ENCODE measurements around the gene RPGR. TPM values are rescaled to one million over a fixed set of nuclear protein-coding genes. Genes with fewer than 3 reads are reported as not detected.

RPGR gene
- total RNA-seq, 1 experiment from 2014 or later = 10.4 TPM

GRCh38 chrX:38320819-38321218 is 6.5 kb downstream of the RPGR start:
- no TSS peak for BruUV-seq (replicated peaks)
- ATAC-seq = no peak
- intact Hi-C loops (cut with micrococcal nuclease) = no loop called here

More at GRCh38 chrX:38320819-38321218, 6.5 kb downstream of the RPGR start:
- no peak for DNase-seq (ENCODE audit: low read depth, low spot score)
- no peaks in the 10 kb centered on the region for H3K9me3 ChIP-seq (ENCODE audit: control insufficient read depth in 1 of 2, insufficient read depth in 1 of 2, low read depth in 1 of 2, low read length in 2 of 2)
- CTCF ChIA-PET = no interaction called here
- H3K27ac ChIP-seq (ENCODE audit: low read depth, low read length) = no peak overlapping the region
- no peaks in the 10 kb centered on the region for H4K20me1 ChIP-seq (ENCODE audit: insufficient read depth)
- RAD21 ChIA-PET (ENCODE audit: low non-redundant PET in 1 of 2, low total read pairs in 2 of 2, uncharacterized antibody in 2 of 2, unreplicated experiment in 2 of 2) = no interaction called here
- peaks cover 9% of the 10 kb centered on the region; the same call in 1 of the 2 replicates for H3K79me2 ChIP-seq (ENCODE audit: insufficient read depth, low read length)
- POLR2A ChIA-PET = no interaction called here
- H3K36me3 ChIP-seq (ENCODE audit: control insufficient read depth in 1 of 2, insufficient read depth in 2 of 2, low read length in 2 of 2) = no peaks in the 10 kb centered on the region
- no peaks in the 10 kb centered on the region for H3K27me3 ChIP-seq (ENCODE audit: insufficient read depth, low read length)
- no peak overlapping the region for H2AFZ ChIP-seq (ENCODE audit: low read depth, low read length, poor library complexity, severe bottlenecking)
- no peak overlapping the region for H3K4me3 ChIP-seq (replicated peaks in 1 of 2; ENCODE audit: low read depth in 1 of 2, low read length in 2 of 2)
- H3K4me1 ChIP-seq (ENCODE audit: control insufficient read depth in 1 of 2, insufficient read depth in 2 of 2, low read length in 2 of 2) = no peaks in the 10 kb centered on the region
- H3K9me2 ChIP-seq (ENCODE audit: insufficient read depth) = no peaks in the 10 kb centered on the region
- H3K9ac ChIP-seq (ENCODE audit: low read length) = no peak overlapping the region
- TF ChIP-seq POLR2A (IDR thresholded peaks at IDR 0.05; ENCODE audit: borderline replicate concordance, extremely low read depth, insufficient read depth, insufficient read length) (no peak), RAD21 (IDR thresholded peaks at IDR 0.05; ENCODE audit: low read depth) (no peak), ZNF274 (IDR thresholded peaks at IDR 0.05; ENCODE audit: low read depth, low read length) (no peak), CBX3 (IDR thresholded peaks at IDR 0.05; ENCODE audit: low read depth) (no peak), POLR2AphosphoS5 (IDR thresholded peaks at IDR 0.05; ENCODE audit: low read depth, low read length) (no peak), JUND (IDR thresholded peaks at IDR 0.05) (no peak), FOSL1 (IDR thresholded peaks at IDR 0.05; ENCODE audit: low read depth) (no peak), ELF1 (IDR thresholded peaks at IDR 0.05; ENCODE audit: borderline replicate concordance, low read depth) (no peak), ZFX (IDR thresholded peaks at IDR 0.05) (no peak), EZH2 (IDR thresholded peaks at IDR 0.05) (no peak), ATF3 (IDR thresholded peaks at IDR 0.05) (no peak), TCF7L2 (IDR thresholded peaks at IDR 0.05; ENCODE audit: borderline replicate concordance, extremely low read depth, insufficient read depth, insufficient read length) (no peak), YY1 (IDR thresholded peaks at IDR 0.05; ENCODE audit: extremely low read depth, insufficient replicate concordance, low read depth, low read length) (no peak), EZH2phosphoT487 (IDR thresholded peaks at IDR 0.05; ENCODE audit: borderline replicate concordance) (no peak), SRF (IDR thresholded peaks at IDR 0.05; ENCODE audit: low read depth) (no peak), SIN3A (IDR thresholded peaks at IDR 0.05; ENCODE audit: low read depth) (no peak)
- TF ChIP-seq, protein P1, sequence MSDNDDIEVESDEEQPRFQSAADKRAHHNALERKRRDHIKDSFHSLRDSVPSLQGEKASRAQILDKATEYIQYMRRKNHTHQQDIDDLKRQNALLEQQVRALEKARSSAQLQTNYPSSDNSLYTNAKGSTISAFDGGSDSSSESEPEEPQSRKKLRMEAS (IDR thresholded peaks at IDR 0.05) = no peak
- TF ChIP-seq, protein P2, sequence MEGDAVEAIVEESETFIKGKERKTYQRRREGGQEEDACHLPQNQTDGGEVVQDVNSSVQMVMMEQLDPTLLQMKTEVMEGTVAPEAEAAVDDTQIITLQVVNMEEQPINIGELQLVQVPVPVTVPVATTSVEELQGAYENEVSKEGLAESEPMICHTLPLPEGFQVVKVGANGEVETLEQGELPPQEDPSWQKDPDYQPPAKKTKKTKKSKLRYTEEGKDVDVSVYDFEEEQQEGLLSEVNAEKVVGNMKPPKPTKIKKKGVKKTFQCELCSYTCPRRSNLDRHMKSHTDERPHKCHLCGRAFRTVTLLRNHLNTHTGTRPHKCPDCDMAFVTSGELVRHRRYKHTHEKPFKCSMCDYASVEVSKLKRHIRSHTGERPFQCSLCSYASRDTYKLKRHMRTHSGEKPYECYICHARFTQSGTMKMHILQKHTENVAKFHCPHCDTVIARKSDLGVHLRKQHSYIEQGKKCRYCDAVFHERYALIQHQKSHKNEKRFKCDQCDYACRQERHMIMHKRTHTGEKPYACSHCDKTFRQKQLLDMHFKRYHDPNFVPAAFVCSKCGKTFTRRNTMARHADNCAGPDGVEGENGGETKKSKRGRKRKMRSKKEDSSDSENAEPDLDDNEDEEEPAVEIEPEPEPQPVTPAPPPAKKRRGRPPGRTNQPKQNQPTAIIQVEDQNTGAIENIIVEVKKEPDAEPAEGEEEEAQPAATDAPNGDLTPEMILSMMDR (IDR thresholded peaks at IDR 0.05 in 2 of 3, conservative IDR thresholded peaks at IDR 0.05 in 1 of 3; ENCODE audit: borderline replicate concordance in 1 of 3, insufficient read depth in 1 of 3, low read depth in 2 of 3, low read length in 2 of 3) = no peak
- TF ChIP-seq, protein P3, sequence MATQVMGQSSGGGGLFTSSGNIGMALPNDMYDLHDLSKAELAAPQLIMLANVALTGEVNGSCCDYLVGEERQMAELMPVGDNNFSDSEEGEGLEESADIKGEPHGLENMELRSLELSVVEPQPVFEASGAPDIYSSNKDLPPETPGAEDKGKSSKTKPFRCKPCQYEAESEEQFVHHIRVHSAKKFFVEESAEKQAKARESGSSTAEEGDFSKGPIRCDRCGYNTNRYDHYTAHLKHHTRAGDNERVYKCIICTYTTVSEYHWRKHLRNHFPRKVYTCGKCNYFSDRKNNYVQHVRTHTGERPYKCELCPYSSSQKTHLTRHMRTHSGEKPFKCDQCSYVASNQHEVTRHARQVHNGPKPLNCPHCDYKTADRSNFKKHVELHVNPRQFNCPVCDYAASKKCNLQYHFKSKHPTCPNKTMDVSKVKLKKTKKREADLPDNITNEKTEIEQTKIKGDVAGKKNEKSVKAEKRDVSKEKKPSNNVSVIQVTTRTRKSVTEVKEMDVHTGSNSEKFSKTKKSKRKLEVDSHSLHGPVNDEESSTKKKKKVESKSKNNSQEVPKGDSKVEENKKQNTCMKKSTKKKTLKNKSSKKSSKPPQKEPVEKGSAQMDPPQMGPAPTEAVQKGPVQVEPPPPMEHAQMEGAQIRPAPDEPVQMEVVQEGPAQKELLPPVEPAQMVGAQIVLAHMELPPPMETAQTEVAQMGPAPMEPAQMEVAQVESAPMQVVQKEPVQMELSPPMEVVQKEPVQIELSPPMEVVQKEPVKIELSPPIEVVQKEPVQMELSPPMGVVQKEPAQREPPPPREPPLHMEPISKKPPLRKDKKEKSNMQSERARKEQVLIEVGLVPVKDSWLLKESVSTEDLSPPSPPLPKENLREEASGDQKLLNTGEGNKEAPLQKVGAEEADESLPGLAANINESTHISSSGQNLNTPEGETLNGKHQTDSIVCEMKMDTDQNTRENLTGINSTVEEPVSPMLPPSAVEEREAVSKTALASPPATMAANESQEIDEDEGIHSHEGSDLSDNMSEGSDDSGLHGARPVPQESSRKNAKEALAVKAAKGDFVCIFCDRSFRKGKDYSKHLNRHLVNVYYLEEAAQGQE (IDR thresholded peaks at IDR 0.05; ENCODE audit: low read depth) = no peak
- TF ChIP-seq, protein P4, sequence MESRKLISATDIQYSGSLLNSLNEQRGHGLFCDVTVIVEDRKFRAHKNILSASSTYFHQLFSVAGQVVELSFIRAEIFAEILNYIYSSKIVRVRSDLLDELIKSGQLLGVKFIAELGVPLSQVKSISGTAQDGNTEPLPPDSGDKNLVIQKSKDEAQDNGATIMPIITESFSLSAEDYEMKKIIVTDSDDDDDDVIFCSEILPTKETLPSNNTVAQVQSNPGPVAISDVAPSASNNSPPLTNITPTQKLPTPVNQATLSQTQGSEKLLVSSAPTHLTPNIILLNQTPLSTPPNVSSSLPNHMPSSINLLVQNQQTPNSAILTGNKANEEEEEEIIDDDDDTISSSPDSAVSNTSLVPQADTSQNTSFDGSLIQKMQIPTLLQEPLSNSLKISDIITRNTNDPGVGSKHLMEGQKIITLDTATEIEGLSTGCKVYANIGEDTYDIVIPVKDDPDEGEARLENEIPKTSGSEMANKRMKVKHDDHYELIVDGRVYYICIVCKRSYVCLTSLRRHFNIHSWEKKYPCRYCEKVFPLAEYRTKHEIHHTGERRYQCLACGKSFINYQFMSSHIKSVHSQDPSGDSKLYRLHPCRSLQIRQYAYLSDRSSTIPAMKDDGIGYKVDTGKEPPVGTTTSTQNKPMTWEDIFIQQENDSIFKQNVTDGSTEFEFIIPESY (IDR thresholded peaks at IDR 0.05; ENCODE audit: extremely low read depth, insufficient replicate concordance, low read length) = no peak
- no peak overlapping the region for H3K4me2 ChIP-seq (ENCODE audit: low read length)
